Endothelial cell of umbilical vein (primary cell): ENCODE data around the gene NR1H3. TPM values are rescaled to one million over a fixed set of nuclear protein-coding genes. Genes with fewer than 3 reads are reported as not detected.

ENCODE experiments used
- BruUV-seq: library from RNA; stranded (reverse); fragments of 400-500 nt; replicated peaks from 2 replicates; lab custom pipeline; 2021; lab: Mats Ljungman, UMichigan
- CTCF ChIA-PET: fragments of 300-600, 350-600 bp; sonication (Branson Sonifier 250); formaldehyde crosslinking; loops from one replicate; lab custom pipeline; 2021; ENCODE audit warnings: antibody characterized with exemption, inconsistent platforms; lab: Charles Lee
- POLR2A ChIA-PET: fragments of 300-600, 350-600 bp; sonication (Branson Sonifier 250); formaldehyde crosslinking; loops from one replicate; lab custom pipeline; 2021; ENCODE audit warnings: antibody characterized with exemption, inconsistent platforms; lab: Charles Lee
- DNase-seq: peaks from one replicate; pipeline ENCODE4 v3.0.0-alpha.2; 2011; ENCODE audit warnings: low read depth, low spot score
- FAIRE-seq: peaks from 2 replicates; lab custom pipeline; 2011; peaks lifted over from hg19 to GRCh38; lab: Jason Lieb, UNC
- H2AFZ ChIP-seq: 2 replicates; pipeline ENCODE4 v1.6.0; 2012; ENCODE audit warnings: low read depth, low read length, control low read depth, inconsistent platforms
- H3K27ac ChIP-seq: 2 replicates; pipeline ENCODE4 v1.5.1; 2011; ENCODE audit warnings: low read depth, mild to moderate bottlenecking, control low read depth, low read length, moderate library complexity; ENCODE audit not compliant: insufficient read depth
- H3K27me3 ChIP-seq, 2 experiments: 2 replicates each; pipeline versions ENCODE4 v1.6.0 to v1.6.1; 2011; ENCODE audit warnings: low read length in 2 of 2, mixed read lengths in 1 of 2; ENCODE audit not compliant: control insufficient read depth in 2 of 2, insufficient read depth in 2 of 2
- H3K36me3 ChIP-seq, 2 experiments: 2 replicates in 1 of 2; 3 replicates in 1 of 2; pipeline ENCODE4 v1.5.1; 2011; ENCODE audit warnings: low read length in 2 of 2, mild to moderate bottlenecking in 1 of 2, moderate library complexity in 1 of 2; ENCODE audit not compliant: control insufficient read depth in 2 of 2, insufficient read depth in 2 of 2; ENCODE audit errors: extremely low read depth in 1 of 2
- H3K4me1 ChIP-seq: 3 replicates; pipeline ENCODE4 v1.5.1; 2011; ENCODE audit warnings: mild to moderate bottlenecking, low read length; ENCODE audit not compliant: control insufficient read depth, insufficient read depth; ENCODE audit errors: extremely low read depth
- H3K4me2 ChIP-seq: 2 replicates; pipeline ENCODE4 v1.6.1; 2011; ENCODE audit warnings: low read length, control low read depth, mixed read lengths; ENCODE audit not compliant: insufficient read depth
- H3K4me3 ChIP-seq, 3 experiments: fragments of 200-600 bp in 1 of 3; sonication (generic), shearing (Covaris generic) in 1 of 3; replicated peaks in 1 of 3; 2 replicates each; pipeline ENCODE4 v1.5.1; 2011 to 2016; ENCODE audit warnings: control low read depth in 3 of 3, low read length in 3 of 3, mild to moderate bottlenecking in 2 of 3, inconsistent platforms in 1 of 3, low read depth in 1 of 3, moderate library complexity in 1 of 3; ENCODE audit not compliant: insufficient read depth in 1 of 3
- H3K79me2 ChIP-seq: 2 replicates; pipeline ENCODE4 v1.6.0; 2012; ENCODE audit warnings: low read length, inconsistent platforms; ENCODE audit not compliant: control insufficient read depth, insufficient read depth
- H3K9ac ChIP-seq: replicated peaks from 2 replicates; pipeline ENCODE3; 2011; ENCODE audit warnings: low read length, control low read depth; ENCODE audit not compliant: insufficient read depth; ENCODE audit errors: extremely low read depth
- H3K9me1 ChIP-seq: replicated peaks from 3 replicates; pipeline ENCODE4 v1.6.0; 2011; ENCODE audit warnings: mild to moderate bottlenecking, low read length; ENCODE audit not compliant: control insufficient read depth, insufficient read depth; ENCODE audit errors: extremely low read depth
- H3K9me3 ChIP-seq: replicated peaks from 2 replicates; pipeline ENCODE4 v1.5.1; 2012; ENCODE audit warnings: low read length, inconsistent platforms; ENCODE audit not compliant: control insufficient read depth, insufficient read depth
- H4K20me1 ChIP-seq: replicated peaks from 2 replicates; pipeline ENCODE3; 2011; ENCODE audit warnings: mild to moderate bottlenecking, low read length; ENCODE audit not compliant: control insufficient read depth, insufficient read depth; ENCODE audit errors: extremely low read depth
- CTCF ChIP-seq, 2 donors: IDR thresholded peaks; 1 replicate in 1 of 2; 2 replicates in 1 of 2; pipeline ENCODE4 v1.5.1; 2011; ENCODE audit warnings: low read length in 2 of 2, mild to moderate bottlenecking in 2 of 2, moderate library complexity in 2 of 2, control low read depth in 1 of 2, inconsistent platforms in 1 of 2, low read depth in 1 of 2; ENCODE audit not compliant: insufficient read depth in 1 of 2; ENCODE audit errors: extremely low read depth in 1 of 2
- EZH2 ChIP-seq: IDR thresholded peaks from 2 replicates; pipeline ENCODE4 v1.6.1; 2012; ENCODE audit warnings: borderline replicate concordance, low read depth, mild to moderate bottlenecking, moderate library complexity, low read length, inconsistent platforms; ENCODE audit not compliant: severe bottlenecking
- FOS ChIP-seq: IDR thresholded peaks from 2 replicates; pipeline ENCODE4 v1.6.1; 2011; ENCODE audit warnings: mild to moderate bottlenecking, low read length, moderate library complexity, borderline replicate concordance; ENCODE audit not compliant: insufficient read depth
- GATA2 ChIP-seq: IDR thresholded peaks from 2 replicates; pipeline ENCODE4 v1.7.0; 2011; ENCODE audit warnings: low read depth, mild to moderate bottlenecking, moderate library complexity, mixed read lengths, low read length; ENCODE audit not compliant: insufficient read length, insufficient read depth
- JUN ChIP-seq: IDR thresholded peaks from 2 replicates; pipeline ENCODE4 v1.6.1; 2011; ENCODE audit warnings: borderline replicate concordance, low read depth; ENCODE audit not compliant: insufficient read length, insufficient read depth
- MYC ChIP-seq: IDR thresholded peaks from one replicate; pipeline ENCODE4 v1.6.1; 2011; ENCODE audit warnings: mild to moderate bottlenecking, low read depth, low read length
- POLR2A ChIP-seq: IDR thresholded peaks from 2 replicates; pipeline ENCODE4 v1.6.1; 2012; ENCODE audit warnings: low read depth, mild to moderate bottlenecking, control low read depth, low read length
- POLR2AphosphoS5 ChIP-seq: IDR thresholded peaks from 2 replicates; pipeline ENCODE4 v1.6.1; 2012; ENCODE audit warnings: low read depth, mild to moderate bottlenecking, control low read depth, low read length, moderate library complexity; ENCODE audit not compliant: insufficient read depth
- dilution Hi-C: fragments of 300-500 bp; cut with MboI; formaldehyde crosslinking; loops from one replicate; pipeline ENCODE4 v1.15.0; 2019; ENCODE audit warnings: low sequenced_read_pairs; ENCODE audit not compliant: extremely low pct_ligation_motif_present
- intact Hi-C: fragments of 100-400 bp; cut with micrococcal nuclease; formaldehyde crosslinking; loops from one replicate; pipeline ENCODE4 v1.10.0; 2022
- polyA plus RNA-seq, 4 experiments: library from polyadenylated mRNA; depleted of rRNA in 3 of 4; stranded (reverse) in 3 of 4; unstranded in 1 of 4; fragments of >200 nt; gene quantifications; 2 replicates each; pipeline versions ENCODE4 v1.2.1 to v1.2.3, GENCODE V29; 2011 to 2012; ENCODE audit warnings: missing spikeins in 1 of 4
- total RNA-seq: library from RNA; stranded (reverse); gene quantifications from 2 replicates; pipeline ENCODE4 v1.2.3, GENCODE V29; 2021
- TF ChIP-seq, protein P1 (sequence below): IDR thresholded peaks from 2 replicates; pipeline ENCODE4 v1.6.1; 2011; ENCODE audit not compliant: insufficient read depth, insufficient read length

NR1H3 gene
- total and polyA plus RNA-seq, 2 donors (not counting 3 experiments of a cell fraction or from before 2014, with no cell fraction given): 9.8 to 16.3 TPM

GRCh38 chr11:47280099-47280498 is 22.3 kb downstream of the NR1H3 start:
- no peak for DNase-seq
- no peaks in the 10 kb centered on the region for H4K20me1 ChIP-seq
- intact Hi-C loops (no loop called here), dilution Hi-C loops (no loop called here)
- H3K9me1 ChIP-seq: no peaks in the 10 kb centered on the region
- no peak for FAIRE-seq
- peaks cover 28 to 54% of the 10 kb centered on the region in 2 experiments for H3K36me3 ChIP-seq
- H3K27ac ChIP-seq: no peak overlapping the region
- ChIA-PET POLR2A (no interaction called here), CTCF (interaction anchor here (1.7 to 1.9 kb wide), 2 partner anchors 7 to 75 kb away, joined by 4 to 6 read pairs; no protein-coding TSS in a partner anchor)
- TF ChIP-seq, protein P1, sequence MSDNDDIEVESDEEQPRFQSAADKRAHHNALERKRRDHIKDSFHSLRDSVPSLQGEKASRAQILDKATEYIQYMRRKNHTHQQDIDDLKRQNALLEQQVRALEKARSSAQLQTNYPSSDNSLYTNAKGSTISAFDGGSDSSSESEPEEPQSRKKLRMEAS: no peak
- TF ChIP-seq GATA2: no peak
- TF ChIP-seq POLR2AphosphoS5: no peak
- TF ChIP-seq JUN: no peak
- TF ChIP-seq MYC: no peak
- TF ChIP-seq FOS: no peak
- TF ChIP-seq CTCF (IDR thresholded peaks at IDR 0.05; ENCODE audit: extremely low read depth in 1 of 2, insufficient read depth in 1 of 2, low read depth in 1 of 2, low read length in 2 of 2): no peak
- no peak for TF ChIP-seq POLR2A
- no peak for TF ChIP-seq EZH2
- H2AFZ ChIP-seq: no peak overlapping the region
- no peaks in the 10 kb centered on the region for H3K79me2 ChIP-seq
- H3K27me3 ChIP-seq: no peaks in the 10 kb centered on the region
- no peaks in the 10 kb centered on the region for H3K9me3 ChIP-seq
- H3K9ac ChIP-seq: no peak overlapping the region
- no peak overlapping the region for H3K4me3 ChIP-seq
- H3K4me1 ChIP-seq: no peaks in the 10 kb centered on the region
- H3K4me2 ChIP-seq: no peak overlapping the region
- no TSS peak for BruUV-seq
